HepG2 (cell line): ENCODE measurements around the gene SPHK1.

ENCODE experiments used
- MATR3 ChIP-seq: sonication (generic); formaldehyde crosslinking; IDR thresholded peaks from 2 replicates; pipeline ENCODE4 v1.4.0; 2020; ENCODE audit warnings: missing genetic modification reagents
- MXI1 ChIP-seq: IDR thresholded peaks from 3 replicates; pipeline ENCODE4 v1.6.1; 2012; ENCODE audit warnings: low read depth, low read length, inconsistent platforms, borderline replicate concordance

DNA sequence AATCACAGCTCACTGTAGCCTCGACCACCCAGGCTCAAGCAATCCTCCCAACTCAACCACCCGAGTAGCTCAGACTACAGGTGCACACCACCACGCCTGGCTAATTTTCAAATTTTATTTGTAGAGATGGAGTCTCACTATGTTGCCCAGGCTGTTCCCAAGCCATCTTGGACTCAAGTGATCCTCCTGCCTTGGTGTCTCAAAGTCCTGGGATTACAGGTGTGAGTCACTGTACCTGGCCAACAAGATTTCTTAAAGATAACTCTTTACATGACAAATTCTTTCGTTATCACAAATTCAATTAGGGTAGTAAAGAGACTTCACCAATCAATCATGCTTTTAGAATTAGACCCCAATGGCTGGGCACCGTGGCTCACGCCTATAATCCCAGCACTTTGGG lies 43.1 kb upstream of the SPHK1 start:
- TF ChIP-seq MATR3 (CRISPR knock-in tag): no peak
- TF ChIP-seq MXI1: no peak
